HEK293 (cell line): ENCODE results near the gene PCDH12.

ENCODE experiments used
- CTCF ChIA-PET: fragments of 350-600 bp; formaldehyde crosslinking; extraction: SDS; loops from one replicate; lab custom pipeline; 2021; ENCODE audit warnings: antibody characterized with exemption; lab: Yijun Ruan, JAX
- POLR2A ChIA-PET: fragments of 300-600 bp; formaldehyde crosslinking; extraction: SDS; loops from one replicate; lab custom pipeline; 2020; ENCODE audit warnings: antibody characterized with exemption, inconsistent platforms; lab: Yijun Ruan, JAX
- H3K27ac ChIP-seq: fragments of 200-500 bp; sonication (Bioruptor generic); 2 replicates; pipeline ENCODE4 v1.5.1; 2014; ENCODE audit warnings: low read depth, low read length, control low read depth, inconsistent platforms; ENCODE audit errors: extremely low read depth
- H3K36me3 ChIP-seq, 2 experiments: fragments of 200-500 bp in 1 of 2; sonication (Bioruptor generic) in 1 of 2; 1 replicate in 1 of 2; 2 replicates in 1 of 2; pipeline ENCODE4 v1.5.1; 2014 to 2017; ENCODE audit warnings: inconsistent platforms in 2 of 2, low read length in 2 of 2; ENCODE audit not compliant: control insufficient read depth in 2 of 2, insufficient read depth in 1 of 2
- H3K4me1 ChIP-seq: fragments of 200-500 bp; sonication (Bioruptor generic); 2 replicates; pipeline ENCODE4 v1.5.1; 2014; ENCODE audit warnings: mild to moderate bottlenecking, low read length, inconsistent platforms; ENCODE audit not compliant: control insufficient read depth, insufficient read depth
- H3K4me3 ChIP-seq: 2 replicates; pipeline ENCODE4 v1.5.1; 2011; ENCODE audit warnings: low read depth, mild to moderate bottlenecking, control low read depth, low read length, moderate library complexity
- H3K9me3 ChIP-seq: fragments of 200-500 bp; sonication (Bioruptor generic); 2 replicates; pipeline ENCODE4 v1.5.1; 2014; ENCODE audit warnings: low read depth, low read length, inconsistent platforms; ENCODE audit not compliant: control insufficient read depth, insufficient read depth
- GLI2 ChIP-seq: fragments of 450-650 bp; formaldehyde crosslinking; IDR thresholded peaks from 2 replicates; pipeline ENCODE4; 2017; ENCODE audit warnings: missing biosample characterization, missing genetic modification characterization, low read depth, borderline replicate concordance
- KLF16 ChIP-seq: fragments of 450-650 bp; formaldehyde crosslinking; IDR thresholded peaks from 2 replicates; pipeline ENCODE4 v1.5.1; 2017; ENCODE audit warnings: missing biosample characterization, missing genetic modification characterization
- KLF9 ChIP-seq: fragments of 450-650 bp; formaldehyde crosslinking; IDR thresholded peaks from 2 replicates; pipeline ENCODE4 v1.5.1; 2016; ENCODE audit warnings: missing biosample characterization, missing genetic modification characterization, low read depth
- REPIN1 ChIP-seq: fragments of 450-650 bp; formaldehyde crosslinking; IDR thresholded peaks from 2 replicates; pipeline ENCODE4 v1.5.1; 2017; ENCODE audit warnings: missing biosample characterization, missing genetic modification characterization, low read depth
- SP2 ChIP-seq: fragments of 450-650 bp; formaldehyde crosslinking; IDR thresholded peaks from 2 replicates; pipeline ENCODE4 v1.5.1; 2016; ENCODE audit warnings: missing biosample characterization, missing genetic modification characterization
- WT1 ChIP-seq: fragments of 450-650 bp; formaldehyde crosslinking; IDR thresholded peaks from 2 replicates; pipeline ENCODE4 v1.5.1; 2016; ENCODE audit warnings: missing biosample characterization, missing genetic modification characterization
- YY1 ChIP-seq: fragments of 450-650 bp; formaldehyde crosslinking; IDR thresholded peaks from 2 replicates; pipeline ENCODE4 v1.5.1; 2018; ENCODE audit warnings: missing biosample characterization, missing genetic modification characterization
- ZBTB26 ChIP-seq: fragments of 450-650 bp; formaldehyde crosslinking; optimal IDR thresholded peaks from 2 replicates; pipeline ENCODE3; 2016; ENCODE audit warnings: missing biosample characterization, mild to moderate bottlenecking, missing genetic modification characterization
- ZBTB7A ChIP-seq: fragments of 450-650 bp; formaldehyde crosslinking; IDR thresholded peaks from 2 replicates; pipeline ENCODE4 v1.5.1; 2016; ENCODE audit warnings: low read depth, missing biosample characterization, missing genetic modification characterization
- ZFHX2 ChIP-seq: fragments of 450-650 bp; formaldehyde crosslinking; conservative IDR thresholded peaks from 2 replicates; pipeline ENCODE4 v1.5.1; 2016; ENCODE audit warnings: missing biosample characterization, missing genetic modification characterization
- ZFP69B ChIP-seq: fragments of 450-650 bp; formaldehyde crosslinking; IDR thresholded peaks from 2 replicates; pipeline ENCODE4 v1.5.1; 2016; ENCODE audit warnings: missing biosample characterization, missing genetic modification characterization
- ZIC2 ChIP-seq: fragments of 450-650 bp; formaldehyde crosslinking; IDR thresholded peaks from 2 replicates; pipeline ENCODE4 v1.5.1; 2016; ENCODE audit warnings: missing biosample characterization, missing genetic modification characterization
- ZNF121 ChIP-seq: fragments of 450-650 bp; formaldehyde crosslinking; IDR thresholded peaks from 2 replicates; pipeline ENCODE4 v1.5.1; 2016; ENCODE audit warnings: missing biosample characterization, missing genetic modification characterization
- ZNF132 ChIP-seq: fragments of 450-650 bp; formaldehyde crosslinking; IDR thresholded peaks from 2 replicates; pipeline ENCODE4 v1.5.1; 2017; ENCODE audit warnings: missing biosample characterization, missing genetic modification characterization, borderline replicate concordance
- ZNF214 ChIP-seq: fragments of 450-650 bp; formaldehyde crosslinking; IDR thresholded peaks from 2 replicates; pipeline ENCODE4 v1.5.1; 2017; ENCODE audit warnings: missing biosample characterization, mild to moderate bottlenecking, missing genetic modification characterization, borderline replicate concordance
- ZNF24 ChIP-seq: fragments of 450-650 bp; formaldehyde crosslinking; IDR thresholded peaks from 2 replicates; pipeline ENCODE4 v1.5.1; 2016; ENCODE audit warnings: missing biosample characterization, missing genetic modification characterization
- ZNF394 ChIP-seq: fragments of 450-650 bp; formaldehyde crosslinking; IDR thresholded peaks from 2 replicates; pipeline ENCODE4 v1.5.1; 2016; ENCODE audit warnings: missing biosample characterization, missing genetic modification characterization, mild to moderate bottlenecking, moderate library complexity, borderline replicate concordance
- ZNF398 ChIP-seq: fragments of 450-650 bp; formaldehyde crosslinking; IDR thresholded peaks from 2 replicates; pipeline ENCODE4 v1.5.1; 2017; ENCODE audit warnings: missing biosample characterization, missing genetic modification characterization
- ZNF473 ChIP-seq: fragments of 450-650 bp; formaldehyde crosslinking; IDR thresholded peaks from 2 replicates; pipeline ENCODE4 v1.5.1; 2017; ENCODE audit warnings: missing biosample characterization, missing genetic modification characterization
- ZNF529 ChIP-seq: fragments of 450-650 bp; formaldehyde crosslinking; IDR thresholded peaks from 2 replicates; pipeline ENCODE4 v1.5.1; 2017; ENCODE audit warnings: missing genetic modification characterization, missing biosample characterization; ENCODE audit not compliant: insufficient replicate concordance
- ZNF561 ChIP-seq: fragments of 450-650 bp; IDR thresholded peaks from 2 replicates; pipeline ENCODE4 v1.5.1; 2018; ENCODE audit warnings: missing biosample characterization, missing genetic modification characterization, borderline replicate concordance
- ZNF76 ChIP-seq: fragments of 450-650 bp; formaldehyde crosslinking; IDR thresholded peaks from 2 replicates; pipeline ENCODE4; 2016; ENCODE audit warnings: low read depth, missing biosample characterization, missing genetic modification characterization, borderline replicate concordance
- ZNF791 ChIP-seq: fragments of 450-650 bp; formaldehyde crosslinking; IDR thresholded peaks from 2 replicates; pipeline ENCODE4 v1.5.1; 2016; ENCODE audit warnings: missing biosample characterization, missing genetic modification characterization
- ZNF792 ChIP-seq: fragments of 450-650 bp; formaldehyde crosslinking; IDR thresholded peaks from 2 replicates; pipeline ENCODE4 v1.5.1; 2016; ENCODE audit warnings: missing biosample characterization, missing genetic modification characterization
- ZNF843 ChIP-seq: fragments of 450-650 bp; formaldehyde crosslinking; IDR thresholded peaks from 2 replicates; pipeline ENCODE4 v1.5.1; 2016; ENCODE audit warnings: missing biosample characterization, missing genetic modification characterization
- TF ChIP-seq, protein P1 (sequence below): fragments of 450-650 bp; formaldehyde crosslinking; IDR thresholded peaks from 2 replicates; pipeline ENCODE4 v1.5.1; 2016; ENCODE audit warnings: missing biosample characterization, missing genetic modification characterization
- TF ChIP-seq, protein P2 (sequence below): fragments of 450-650 bp; formaldehyde crosslinking; IDR thresholded peaks from 2 replicates; pipeline ENCODE4 v1.5.1; 2016; ENCODE audit warnings: missing biosample characterization, missing genetic modification characterization
- TF ChIP-seq, protein P3 (sequence below): fragments of 450-650 bp; formaldehyde crosslinking; IDR thresholded peaks from 2 replicates; pipeline ENCODE4 v1.5.1; 2016; ENCODE audit warnings: missing biosample characterization, missing genetic modification characterization

The PCDH12 gene

DNA sequence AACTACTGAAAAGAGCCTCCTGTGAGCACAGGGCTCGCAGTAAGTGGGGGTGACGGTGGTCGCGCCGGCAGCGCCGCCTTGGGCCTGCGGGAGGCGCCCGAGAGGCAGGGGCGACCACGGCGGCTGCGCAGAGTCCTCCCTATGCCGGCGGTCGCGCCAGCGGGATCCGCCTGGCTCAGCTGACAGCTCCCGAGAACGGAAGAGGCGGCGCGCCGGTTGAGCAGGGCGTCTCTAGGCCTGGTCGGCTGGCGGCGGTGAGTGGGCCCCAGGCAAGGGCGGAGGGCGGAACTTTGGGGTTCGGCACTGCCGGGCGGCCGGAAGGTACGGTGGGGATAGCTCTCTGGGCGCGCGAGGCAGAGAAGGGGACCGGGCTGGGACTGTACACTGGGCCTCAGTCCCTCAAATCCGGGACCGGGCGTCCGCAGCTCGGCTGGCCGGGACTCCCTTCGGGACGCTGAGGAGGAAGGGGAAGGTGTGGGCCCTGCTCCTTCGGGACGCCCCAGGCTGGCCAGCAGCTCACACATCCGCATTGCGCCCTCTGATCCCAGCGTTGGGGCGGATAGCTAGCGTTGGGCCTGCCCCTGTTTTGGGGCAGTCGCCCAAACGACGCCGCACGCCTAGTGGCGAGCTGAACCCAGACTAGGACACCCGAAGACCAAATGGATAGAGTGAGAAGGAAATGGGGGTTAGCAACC is 11.1 kb upstream of the PCDH12 start, which contains the start of gene RNF14:
Gene RNF14 (plus strand): TSS at position 192 of the 695 bp plus-strand sequence. CDS start 4,484 bp downstream, outside the sequence.
- POLR2A ChIA-PET = interaction anchor here (0.5 to 2.4 kb wide), 15 partner anchors 8 to 1857 kb away, joined by 3 to 19 read pairs (median 4); partner anchors contain the start of genes DELE1, HDAC3, PCDH1 and PCDH12
- CTCF ChIA-PET = interaction anchor here (0.6 to 5.3 kb wide), 32 partner anchors 9 to 405 kb away, joined by 3 to 42 read pairs (median 4); partner anchors contain the start of genes DELE1 and PCDH1
- TF ChIP-seq, protein P1, sequence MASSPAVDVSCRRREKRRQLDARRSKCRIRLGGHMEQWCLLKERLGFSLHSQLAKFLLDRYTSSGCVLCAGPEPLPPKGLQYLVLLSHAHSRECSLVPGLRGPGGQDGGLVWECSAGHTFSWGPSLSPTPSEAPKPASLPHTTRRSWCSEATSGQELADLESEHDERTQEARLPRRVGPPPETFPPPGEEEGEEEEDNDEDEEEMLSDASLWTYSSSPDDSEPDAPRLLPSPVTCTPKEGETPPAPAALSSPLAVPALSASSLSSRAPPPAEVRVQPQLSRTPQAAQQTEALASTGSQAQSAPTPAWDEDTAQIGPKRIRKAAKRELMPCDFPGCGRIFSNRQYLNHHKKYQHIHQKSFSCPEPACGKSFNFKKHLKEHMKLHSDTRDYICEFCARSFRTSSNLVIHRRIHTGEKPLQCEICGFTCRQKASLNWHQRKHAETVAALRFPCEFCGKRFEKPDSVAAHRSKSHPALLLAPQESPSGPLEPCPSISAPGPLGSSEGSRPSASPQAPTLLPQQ (tag by site-specific recombination) = peak; percentile 100
- TF ChIP-seq ZNF843 (tag by site-specific recombination) (peak; percentile 54; the same call in 1 of the 2 replicates), ZNF24 (tag by site-specific recombination) (peak; percentile 73; the same call in 1 of the 2 replicates), ZFHX2 (tag by site-specific recombination) (peak; percentile 69; the same call in 1 of the 2 replicates), ZNF121 (peak; percentile 68; the same call in 1 of the 2 replicates), ZBTB7A (tag by site-specific recombination) (peak; percentile 66; the same call in 1 of the 2 replicates), WT1 (tag by site-specific recombination) (peak; percentile 44; the same call in 1 of the 2 replicates), ZNF792 (tag by site-specific recombination) (no peak), ZFP69B (tag by site-specific recombination) (peak; percentile 100), ZBTB26 (tag by site-specific recombination) (peak; percentile 84), KLF9 (tag by site-specific recombination) (peak; percentile 74), ZIC2 (tag by site-specific recombination) (peak; percentile 47; the same call in 1 of the 2 replicates), ZNF791 (tag by site-specific recombination) (no peak), ZNF76 (peak; percentile 59; the same call in 1 of the 2 replicates), ZNF561 (tag by site-specific recombination) (peak; percentile 85; the same call in 1 of the 2 replicates), ZNF473 (no peak), ZNF394 (tag by site-specific recombination) (peak; percentile 36; the same call in 1 of the 2 replicates), KLF16 (tag by site-specific recombination) (peak; percentile 95), ZNF398 (tag by site-specific recombination) (no peak), REPIN1 (tag by site-specific recombination) (0 out of 2 replicates have a peak, but pooled peaks have one; percentile 64), GLI2 (tag by site-specific recombination) (no peak), ZNF214 (tag by site-specific recombination) (no peak), SP2 (tag by site-specific recombination) (peak; percentile 98), YY1 (tag by site-specific recombination) (peak; percentile 32; the same call in 1 of the 2 replicates), ZNF132 (no peak), ZNF529 (no peak)
- TF ChIP-seq, protein P2, sequence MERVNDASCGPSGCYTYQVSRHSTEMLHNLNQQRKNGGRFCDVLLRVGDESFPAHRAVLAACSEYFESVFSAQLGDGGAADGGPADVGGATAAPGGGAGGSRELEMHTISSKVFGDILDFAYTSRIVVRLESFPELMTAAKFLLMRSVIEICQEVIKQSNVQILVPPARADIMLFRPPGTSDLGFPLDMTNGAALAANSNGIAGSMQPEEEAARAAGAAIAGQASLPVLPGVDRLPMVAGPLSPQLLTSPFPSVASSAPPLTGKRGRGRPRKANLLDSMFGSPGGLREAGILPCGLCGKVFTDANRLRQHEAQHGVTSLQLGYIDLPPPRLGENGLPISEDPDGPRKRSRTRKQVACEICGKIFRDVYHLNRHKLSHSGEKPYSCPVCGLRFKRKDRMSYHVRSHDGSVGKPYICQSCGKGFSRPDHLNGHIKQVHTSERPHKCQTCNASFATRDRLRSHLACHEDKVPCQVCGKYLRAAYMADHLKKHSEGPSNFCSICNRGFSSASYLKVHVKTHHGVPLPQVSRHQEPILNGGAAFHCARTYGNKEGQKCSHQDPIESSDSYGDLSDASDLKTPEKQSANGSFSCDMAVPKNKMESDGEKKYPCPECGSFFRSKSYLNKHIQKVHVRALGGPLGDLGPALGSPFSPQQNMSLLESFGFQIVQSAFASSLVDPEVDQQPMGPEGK (tag by site-specific recombination) = peak; percentile 80
- TF ChIP-seq, protein P3, sequence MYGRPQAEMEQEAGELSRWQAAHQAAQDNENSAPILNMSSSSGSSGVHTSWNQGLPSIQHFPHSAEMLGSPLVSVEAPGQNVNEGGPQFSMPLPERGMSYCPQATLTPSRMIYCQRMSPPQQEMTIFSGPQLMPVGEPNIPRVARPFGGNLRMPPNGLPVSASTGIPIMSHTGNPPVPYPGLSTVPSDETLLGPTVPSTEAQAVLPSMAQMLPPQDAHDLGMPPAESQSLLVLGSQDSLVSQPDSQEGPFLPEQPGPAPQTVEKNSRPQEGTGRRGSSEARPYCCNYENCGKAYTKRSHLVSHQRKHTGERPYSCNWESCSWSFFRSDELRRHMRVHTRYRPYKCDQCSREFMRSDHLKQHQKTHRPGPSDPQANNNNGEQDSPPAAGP (tag by site-specific recombination) = peak; percentile 83

More for the DNA sequence above, 11.1 kb upstream of the PCDH12 start, which contains the start of gene RNF14:
- H3K4me1 ChIP-seq = peaks cover 6% of the 10 kb centered on the region
- H3K36me3 ChIP-seq = peaks cover 24 to 32% of the 10 kb centered on the region in 2 experiments
- H3K4me3 ChIP-seq = peak within 1 kb of the TSS; percentile 93
- H3K27ac ChIP-seq = peak within 1 kb of the TSS; percentile 74
- H3K9me3 ChIP-seq = no peaks in the 10 kb centered on the region
